Tongue (tissue), 2 donors: ENCODE data around the gene MAP3K3. TPM values are rescaled to one million over a fixed set of nuclear protein-coding genes. Genes with fewer than 3 reads are reported as not detected.

Source experiments
- DNase-seq: peaks from one replicate; pipeline ENCODE4 v3.0.0-alpha.2; 2015
- total RNA-seq: library from RNA; depleted of rRNA; stranded (reverse); fragments of >200 nt; gene quantifications from one replicate; pipeline ENCODE4 v1.2.3, GENCODE V29; 2014

Gene MAP3K3
- total RNA-seq, 1 donor from 2014 or later = 49.0 TPM

DNA sequence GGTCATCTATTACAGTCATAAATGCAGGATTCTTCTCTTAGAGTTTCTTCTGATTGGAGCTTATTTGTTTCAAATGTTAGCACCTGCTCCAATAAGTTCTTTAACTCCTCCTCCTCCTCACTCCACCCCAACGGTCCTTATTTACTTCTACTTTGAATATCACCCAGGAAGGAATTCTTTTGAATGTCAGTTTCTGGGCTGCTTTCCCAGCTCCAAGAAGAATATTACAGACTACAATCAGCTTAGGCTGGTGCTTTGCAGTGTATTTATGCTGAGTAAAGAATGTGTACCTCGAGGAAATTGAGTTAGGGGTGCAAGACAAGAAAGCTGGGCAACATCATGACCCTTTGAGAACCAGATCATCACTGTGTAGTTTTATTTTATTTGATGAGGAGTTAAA lies 30.8 kb downstream of the MAP3K3 start:
- no peak for DNase-seq

DNA sequence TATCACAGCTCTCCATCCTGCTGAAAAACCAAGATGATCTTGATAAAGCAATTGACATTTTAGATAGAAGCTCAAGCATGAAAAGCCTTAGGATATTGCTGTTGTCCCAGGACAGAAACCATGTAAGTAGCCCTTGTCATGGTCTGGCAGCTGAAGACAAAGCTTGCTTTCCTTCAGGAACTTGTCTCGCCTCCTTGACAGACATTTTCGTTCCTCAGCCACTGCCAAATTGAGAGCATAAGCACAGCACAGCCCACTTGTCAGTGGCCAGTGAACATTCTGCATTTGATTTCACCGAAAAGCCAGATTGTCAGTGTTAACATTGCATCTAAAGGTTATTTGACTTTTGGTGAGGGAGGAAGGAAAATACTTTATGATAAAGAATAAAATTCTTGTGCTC lies 35.6 kb downstream of the MAP3K3 start:
- DNase-seq = no peak

GRCh38 chr17:63658366-63658765 lies 36.1 kb downstream of the MAP3K3 start:
- no peak for DNase-seq

DNA sequence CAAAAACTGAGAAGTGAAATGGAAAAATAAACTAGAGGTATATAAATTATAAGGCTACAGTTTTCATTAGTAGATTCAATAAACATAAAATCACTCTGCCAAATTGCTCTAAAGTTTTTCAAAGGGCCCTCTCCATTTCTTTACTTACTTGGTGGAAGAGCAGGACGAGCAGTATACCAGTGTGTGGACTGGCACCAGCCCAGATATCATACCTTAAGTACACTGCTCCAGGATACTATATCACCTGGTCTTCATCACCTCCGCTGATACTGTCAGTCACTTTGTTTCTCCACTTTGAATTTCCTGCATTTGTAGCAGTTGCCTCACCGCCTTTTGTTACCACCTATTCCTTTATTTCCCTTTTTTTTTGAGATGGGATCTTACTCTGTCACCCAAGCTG lies 37.6 kb downstream of the MAP3K3 start:
- DNase-seq = no peak

- DNase-seq = peak; percentile 7
These were observed 43.5 kb downstream of the MAP3K3 start for GRCh38 chr17:63665527-63666214.

GRCh38 chr17:63672856-63673255 lies 50.6 kb downstream of the MAP3K3 start:
- DNase-seq = no peak

GRCh38 chr17:63675231-63675606 lies 53.0 kb downstream of the MAP3K3 start:
- no peak for DNase-seq

- peak; percentile 38 for DNase-seq
These were observed 53.7 kb downstream of the MAP3K3 start for GRCh38 chr17:63675607-63676546.

DNA sequence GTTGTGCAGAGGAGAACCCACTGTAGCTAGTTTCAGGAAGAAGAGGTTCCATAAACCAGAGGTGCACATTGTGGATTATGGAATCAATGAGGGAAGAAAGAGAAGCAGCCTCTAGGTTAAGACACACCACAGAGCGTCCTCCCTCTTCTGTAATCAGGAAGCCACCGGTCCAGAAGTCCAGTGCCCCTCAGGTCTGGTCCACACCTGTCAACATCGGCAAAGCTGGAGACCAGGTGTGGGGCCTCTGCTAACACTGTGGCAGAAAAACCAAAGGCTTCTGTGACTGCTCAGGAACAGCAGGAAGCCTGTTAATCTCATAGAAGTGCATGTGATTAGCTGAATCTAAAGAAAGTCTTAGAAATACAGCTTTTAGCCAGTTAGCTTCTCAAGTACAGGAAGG lies 54.4 kb downstream of the MAP3K3 start:
- no peak for DNase-seq

DNA sequence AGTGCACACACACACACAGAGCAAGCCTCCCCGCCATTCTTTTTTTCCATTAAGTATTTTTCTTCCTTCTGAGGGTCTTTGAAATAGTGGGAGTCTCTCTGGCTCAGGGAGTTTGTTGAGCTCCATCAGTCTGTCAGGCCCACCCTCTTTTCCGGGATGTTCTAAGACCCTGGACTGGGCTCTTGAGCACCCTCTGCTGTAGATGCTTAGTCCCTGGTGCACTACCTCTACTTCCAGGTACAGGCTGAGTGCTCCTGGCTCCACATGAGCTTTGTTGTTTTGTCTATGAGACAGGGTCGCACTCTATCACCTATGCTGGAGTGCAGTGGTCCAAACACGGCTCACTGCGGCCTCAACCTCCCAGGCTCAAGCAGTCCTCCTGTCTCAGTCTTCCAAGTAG lies 57.0 kb downstream of the MAP3K3 start:
- DNase-seq = no peak

DNA sequence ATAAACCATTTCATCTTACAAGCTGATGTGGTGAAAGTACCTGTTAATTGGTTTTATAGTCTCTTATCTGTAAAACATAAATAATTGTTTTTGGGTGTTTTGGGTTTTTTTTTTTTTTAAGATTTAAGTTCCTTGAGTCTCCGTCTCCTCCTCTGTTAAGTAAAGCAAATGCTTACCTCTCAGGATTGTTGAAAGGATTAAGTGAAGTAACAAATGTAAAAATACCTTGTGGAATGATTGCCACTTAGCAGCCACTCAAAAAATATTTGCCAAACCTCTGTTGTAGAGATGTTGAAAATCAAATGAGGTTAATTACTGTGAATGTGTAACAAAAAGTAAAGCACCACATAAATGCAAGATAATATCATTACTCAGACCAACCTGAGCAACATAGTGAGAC lies 58.5 kb downstream of the MAP3K3 start:
- DNase-seq = no peak

DNA sequence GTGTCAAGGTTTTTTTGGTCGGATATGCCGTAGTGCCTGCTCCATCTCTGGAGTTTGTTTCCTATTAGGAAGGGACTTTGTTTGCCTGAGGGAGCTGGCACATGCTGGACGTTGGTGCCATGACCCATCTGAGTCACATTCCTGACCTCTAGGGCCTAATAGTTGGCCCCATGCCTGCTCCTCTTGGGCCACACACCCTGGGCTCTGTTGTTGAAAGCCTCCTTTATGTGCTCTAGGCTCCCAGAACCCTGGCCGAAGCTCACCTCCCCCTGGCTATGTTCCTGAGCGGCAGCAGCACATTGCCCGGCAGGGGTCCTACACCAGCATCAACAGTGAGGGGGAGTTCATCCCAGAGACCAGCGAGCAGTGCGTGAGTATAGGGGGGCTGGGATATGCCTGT lies 59.3 kb downstream of the MAP3K3 start:
- DNase-seq = no peak

- DNase-seq = no peak
These were observed 60.2 kb downstream of the MAP3K3 start for GRCh38 chr17:63682441-63682840.

- DNase-seq = no peak
These were observed 60.8 kb downstream of the MAP3K3 start for GRCh38 chr17:63682981-63683380.

- DNase-seq = no peak
These were observed 62.8 kb downstream of the MAP3K3 start for GRCh38 chr17:63685041-63685440.

- no peak for DNase-seq
These were observed 63.4 kb downstream of the MAP3K3 start for GRCh38 chr17:63685578-63685977.

DNA sequence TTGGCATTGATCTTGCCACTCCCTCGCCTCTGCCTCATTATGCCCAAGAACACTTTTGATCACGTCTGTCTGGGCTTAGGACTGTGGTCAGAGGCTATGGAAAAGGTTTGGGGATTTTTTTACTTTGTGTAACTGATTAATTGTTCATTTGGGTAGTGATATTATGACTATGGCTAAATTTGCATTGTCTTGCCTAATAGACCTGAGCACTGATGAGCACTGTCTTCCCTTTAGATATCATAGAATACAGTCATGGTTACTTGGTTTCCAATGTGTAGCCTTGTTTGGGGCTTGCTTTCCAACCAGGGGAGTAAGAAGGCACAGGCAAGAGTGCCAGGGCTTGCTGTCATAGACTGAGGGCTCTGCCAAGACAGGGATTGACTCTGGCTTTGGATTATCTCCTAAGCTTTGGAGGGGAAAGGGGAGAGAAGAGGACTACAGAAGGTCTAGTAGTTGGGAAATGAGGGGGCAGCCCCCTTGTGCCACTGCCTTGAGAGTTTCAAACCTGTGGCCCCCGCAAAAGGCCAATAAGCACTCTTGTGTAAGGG lies 64.0 kb downstream of the MAP3K3 start:
- DNase-seq = no peak

- no peak for DNase-seq
These were observed 66.3 kb downstream of the MAP3K3 start for GRCh38 chr17:63688396-63689020.

- no peak for DNase-seq
These were observed 67.3 kb downstream of the MAP3K3 start for GRCh38 chr17:63689479-63689878.

DNA sequence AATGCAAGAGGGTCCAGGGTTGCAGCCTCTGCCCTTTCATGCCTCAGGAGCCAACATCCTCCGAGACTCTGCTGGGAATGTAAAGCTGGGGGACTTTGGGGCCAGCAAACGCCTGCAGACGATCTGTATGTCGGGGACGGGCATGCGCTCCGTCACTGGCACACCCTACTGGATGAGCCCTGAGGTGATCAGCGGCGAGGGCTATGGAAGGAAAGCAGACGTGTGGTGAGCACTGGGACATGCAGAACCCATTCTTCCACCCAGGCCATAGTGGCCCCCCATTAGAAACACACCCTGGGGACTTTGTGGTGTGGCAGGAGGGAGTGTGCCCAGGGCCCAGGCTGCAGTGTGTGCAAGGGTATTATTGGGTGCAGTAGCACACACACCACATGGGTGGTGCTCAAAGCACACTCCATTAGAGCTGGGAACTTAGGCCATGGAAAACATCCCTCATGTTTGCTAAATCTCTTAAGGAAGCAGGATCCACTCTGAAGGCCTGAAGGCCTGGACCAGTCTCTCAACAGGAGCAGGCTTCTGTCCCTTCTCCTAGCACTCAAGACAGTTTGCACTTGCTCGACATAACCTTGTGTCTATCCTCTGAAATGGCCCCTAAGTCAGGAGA lies 70.1 kb downstream of the MAP3K3 start:
- DNase-seq = no peak

GRCh38 chr17:63693411-63694113 lies 71.3 kb downstream of the MAP3K3 start:
- DNase-seq = no peak
